Measurements from ENCODE around the gene FOXL3.

FOXL3 gene

GRCh38 chr7:289209-289755 is 688 bp upstream of the FOXL3 start:
- Histone ChIP-seq H3K9ac (ENCODE audit: insufficient read length) (no peak overlapping the region), H3K27ac (no peak overlapping the region), H3K4me3 (no peak overlapping the region), H3K36me3 (ENCODE audit: insufficient read depth, low read length) (no peaks in the 10 kb centered on the region), H3K9me3 (ENCODE audit: low read depth, low read length) (no peaks in the 10 kb centered on the region)
- TF ChIP-seq POLR2AphosphoS5 (IDR thresholded peaks at IDR 0.05; ENCODE audit: borderline replicate concordance, low read depth, low read length) (no peak), EZH2 (IDR thresholded peaks at IDR 0.05) (no peak), FOXP2 (optimal IDR thresholded peaks at IDR 0.05; ENCODE audit: control extremely low read depth, extremely low read length, insufficient read depth) (no peak)
- no peak for DNase-seq (ENCODE audit: low read depth, low spot score)

- no peaks in the 10 kb centered on the region for H3K36me3 ChIP-seq (ENCODE audit: insufficient read depth, low read length)
- no peaks in the 10 kb centered on the region for H3K9me3 ChIP-seq (ENCODE audit: low read depth, low read length)
- H3K9ac ChIP-seq (ENCODE audit: insufficient read length), result no peak overlapping the region
- TF ChIP-seq POLR2AphosphoS5 (IDR thresholded peaks at IDR 0.05; ENCODE audit: borderline replicate concordance, low read depth, low read length) (no peak), EZH2 (IDR thresholded peaks at IDR 0.05) (no peak), FOXP2 (optimal IDR thresholded peaks at IDR 0.05; ENCODE audit: control extremely low read depth, extremely low read length, insufficient read depth) (no peak)
- H3K27ac ChIP-seq, result no peak overlapping the region
- H3K4me3 ChIP-seq, result no peak overlapping the region
- DNase-seq (ENCODE audit: low read depth, low spot score), result no peak
These were observed 793 bp downstream of the FOXL3 start for GRCh38 chr7:290554-291372.

- Histone ChIP-seq H3K27ac (no peak overlapping the region), H3K36me3 (ENCODE audit: insufficient read depth, low read length) (no peaks in the 10 kb centered on the region), H3K9ac (ENCODE audit: insufficient read length) (no peak overlapping the region), H3K4me3 (no peak overlapping the region), H3K9me3 (ENCODE audit: low read depth, low read length) (no peaks in the 10 kb centered on the region)
- DNase-seq (ENCODE audit: low read depth, low spot score), result no peak
- TF ChIP-seq EZH2 (IDR thresholded peaks at IDR 0.05) (no peak), POLR2AphosphoS5 (IDR thresholded peaks at IDR 0.05; ENCODE audit: borderline replicate concordance, low read depth, low read length) (no peak), FOXP2 (optimal IDR thresholded peaks at IDR 0.05; ENCODE audit: control extremely low read depth, extremely low read length, insufficient read depth) (no peak)
These were observed 1.6 kb downstream of the FOXL3 start for GRCh38 chr7:291373-292092.

- DNase-seq (ENCODE audit: low read depth, low spot score), result no peak
- H3K27ac ChIP-seq, result no peak overlapping the region
- H3K9me3 ChIP-seq (ENCODE audit: low read depth, low read length), result no peaks in the 10 kb centered on the region
- H3K4me3 ChIP-seq, result no peak overlapping the region
- no peaks in the 10 kb centered on the region for H3K36me3 ChIP-seq (ENCODE audit: insufficient read depth, low read length)
- TF ChIP-seq POLR2AphosphoS5 (IDR thresholded peaks at IDR 0.05; ENCODE audit: borderline replicate concordance, low read depth, low read length), result no peak
- no peak for TF ChIP-seq FOXP2 (optimal IDR thresholded peaks at IDR 0.05; ENCODE audit: control extremely low read depth, extremely low read length, insufficient read depth)
- TF ChIP-seq EZH2 (IDR thresholded peaks at IDR 0.05), result no peak
- no peak overlapping the region for H3K9ac ChIP-seq (ENCODE audit: insufficient read length)
These were observed 2.3 kb downstream of the FOXL3 start for GRCh38 chr7:292226-292625.

- Histone ChIP-seq H3K4me3 (no peak overlapping the region), H3K9ac (ENCODE audit: insufficient read length) (no peak overlapping the region), H3K36me3 (ENCODE audit: insufficient read depth, low read length) (no peaks in the 10 kb centered on the region), H3K27ac (no peak overlapping the region), H3K9me3 (ENCODE audit: low read depth, low read length) (no peaks in the 10 kb centered on the region)
- no peak for TF ChIP-seq EZH2 (IDR thresholded peaks at IDR 0.05)
- TF ChIP-seq POLR2AphosphoS5 (IDR thresholded peaks at IDR 0.05; ENCODE audit: borderline replicate concordance, low read depth, low read length), result no peak
- no peak for TF ChIP-seq FOXP2 (optimal IDR thresholded peaks at IDR 0.05; ENCODE audit: control extremely low read depth, extremely low read length, insufficient read depth)
- DNase-seq (ENCODE audit: low read depth, low spot score), result no peak
These were observed 2.9 kb downstream of the FOXL3 start for GRCh38 chr7:292826-293225.

GRCh38 chr7:293681-294439 is 3.9 kb downstream of the FOXL3 start:
- Histone ChIP-seq H3K9me3 (ENCODE audit: low read depth, low read length) (no peaks in the 10 kb centered on the region), H3K9ac (ENCODE audit: insufficient read length) (no peak overlapping the region), H3K27ac (no peak overlapping the region), H3K4me3 (no peak overlapping the region), H3K36me3 (ENCODE audit: insufficient read depth, low read length) (no peaks in the 10 kb centered on the region)
- DNase-seq (ENCODE audit: low read depth, low spot score), result no peak
- TF ChIP-seq FOXP2 (optimal IDR thresholded peaks at IDR 0.05; ENCODE audit: control extremely low read depth, extremely low read length, insufficient read depth) (no peak), POLR2AphosphoS5 (IDR thresholded peaks at IDR 0.05; ENCODE audit: borderline replicate concordance, low read depth, low read length) (no peak), EZH2 (IDR thresholded peaks at IDR 0.05) (no peak)

- Histone ChIP-seq H3K4me3 (no peak overlapping the region), H3K9ac (ENCODE audit: insufficient read length) (no peak overlapping the region), H3K9me3 (ENCODE audit: low read depth, low read length) (no peaks in the 10 kb centered on the region), H3K27ac (no peak overlapping the region), H3K36me3 (ENCODE audit: insufficient read depth, low read length) (no peaks in the 10 kb centered on the region)
- no peak for DNase-seq (ENCODE audit: low read depth, low spot score)
- TF ChIP-seq EZH2 (IDR thresholded peaks at IDR 0.05), result no peak
- no peak for TF ChIP-seq FOXP2 (optimal IDR thresholded peaks at IDR 0.05; ENCODE audit: control extremely low read depth, extremely low read length, insufficient read depth)
- no peak for TF ChIP-seq POLR2AphosphoS5 (IDR thresholded peaks at IDR 0.05; ENCODE audit: borderline replicate concordance, low read depth, low read length)
These were observed 4.6 kb downstream of the FOXL3 start for GRCh38 chr7:294440-295154.
